ENCODE data around the gene ARHGAP24. TPM values are rescaled to one million over a fixed set of nuclear protein-coding genes. Genes with fewer than 3 reads are reported as not detected.

ARHGAP24 gene
- total RNA-seq, 1 experiment from 2014 or later = 1.3 TPM

GRCh38 chr4:86011117-86011516, 536.2 kb downstream of the ARHGAP24 start:
- H3K36me3 ChIP-seq (ENCODE audit: control insufficient read depth in 1 of 2, insufficient read depth in 2 of 2, low read length in 2 of 2) = no peaks in the 10 kb centered on the region
- no peaks in the 10 kb centered on the region for H3K9me3 ChIP-seq (ENCODE audit: control insufficient read depth in 1 of 2, insufficient read depth in 1 of 2, low read depth in 1 of 2, low read length in 2 of 2)
- no peak overlapping the region for H3K4me3 ChIP-seq (replicated peaks in 1 of 2; ENCODE audit: low read depth in 1 of 2, low read length in 2 of 2)
- no peaks in the 10 kb centered on the region for H4K20me1 ChIP-seq (ENCODE audit: insufficient read depth)
- H3K9ac ChIP-seq (ENCODE audit: low read length) = no peak overlapping the region
- no TSS peak for BruUV-seq (replicated peaks)
- ChIA-PET CTCF (interaction anchor here (1.0 kb wide), 1 partner anchor 214 kb away, joined by 4 read pairs; no protein-coding TSS in a partner anchor), POLR2A (no interaction called here), RAD21 (ENCODE audit: low non-redundant PET in 1 of 2, low total read pairs in 2 of 2, uncharacterized antibody in 2 of 2, unreplicated experiment in 2 of 2) (no interaction called here)
- no peaks in the 10 kb centered on the region for H3K27me3 ChIP-seq (ENCODE audit: insufficient read depth, low read length)
- no peaks in the 10 kb centered on the region for H3K4me1 ChIP-seq (ENCODE audit: control insufficient read depth in 1 of 2, insufficient read depth in 2 of 2, low read length in 2 of 2)
- H3K4me2 ChIP-seq (ENCODE audit: low read length) = no peak overlapping the region
- no peak for TF ChIP-seq CEBPB (IDR thresholded peaks at IDR 0.05; ENCODE audit: low read depth)
- TF ChIP-seq JUND (IDR thresholded peaks at IDR 0.05) = no peak
- no peak for TF ChIP-seq SRF (IDR thresholded peaks at IDR 0.05; ENCODE audit: low read depth)
- no peak for TF ChIP-seq POLR2AphosphoS5 (IDR thresholded peaks at IDR 0.05; ENCODE audit: low read depth, low read length)
- no peak for TF ChIP-seq EZH2 (IDR thresholded peaks at IDR 0.05)
- no peak for TF ChIP-seq EGR1 (IDR thresholded peaks at IDR 0.05; ENCODE audit: low read depth)
- TF ChIP-seq ZBTB33 (IDR thresholded peaks at IDR 0.05; ENCODE audit: extremely low read depth, insufficient replicate concordance, low read length) = no peak
- no peak for TF ChIP-seq TCF7L2 (IDR thresholded peaks at IDR 0.05; ENCODE audit: borderline replicate concordance, extremely low read depth, insufficient read depth, insufficient read length)
- TF ChIP-seq ZFX (IDR thresholded peaks at IDR 0.05) = no peak
- TF ChIP-seq MAX (IDR thresholded peaks at IDR 0.05) = no peak
- TF ChIP-seq YY1 (IDR thresholded peaks at IDR 0.05; ENCODE audit: extremely low read depth, insufficient replicate concordance, low read depth, low read length) = no peak
- no peak for TF ChIP-seq CTCF (IDR thresholded peaks at IDR 0.05 in 2 of 3, conservative IDR thresholded peaks at IDR 0.05 in 1 of 3; ENCODE audit: borderline replicate concordance in 1 of 3, insufficient read depth in 1 of 3, low read depth in 2 of 3, low read length in 2 of 3)
- TF ChIP-seq EZH2phosphoT487 (IDR thresholded peaks at IDR 0.05; ENCODE audit: borderline replicate concordance) = no peak
- TF ChIP-seq FOSL1 (IDR thresholded peaks at IDR 0.05; ENCODE audit: low read depth) = no peak
- TF ChIP-seq CBX3 (IDR thresholded peaks at IDR 0.05; ENCODE audit: low read depth) = no peak
- no peak for TF ChIP-seq REST (IDR thresholded peaks at IDR 0.05; ENCODE audit: low read depth)
- TF ChIP-seq POLR2A (IDR thresholded peaks at IDR 0.05; ENCODE audit: borderline replicate concordance, extremely low read depth, insufficient read depth, insufficient read length) = no peak
- no peak for TF ChIP-seq ZNF274 (IDR thresholded peaks at IDR 0.05; ENCODE audit: low read depth, low read length)
- no peak for TF ChIP-seq ELF1 (IDR thresholded peaks at IDR 0.05; ENCODE audit: borderline replicate concordance, low read depth)
- no peak for TF ChIP-seq ATF3 (IDR thresholded peaks at IDR 0.05)
- no peaks in the 10 kb centered on the region for H3K9me2 ChIP-seq (ENCODE audit: insufficient read depth)
- no peak for DNase-seq (ENCODE audit: low read depth, low spot score)
- intact Hi-C loops (cut with micrococcal nuclease) = no loop called here
- ATAC-seq = no peak
- H3K79me2 ChIP-seq (ENCODE audit: insufficient read depth, low read length) = no peaks in the 10 kb centered on the region
- H2AFZ ChIP-seq (ENCODE audit: low read depth, low read length, poor library complexity, severe bottlenecking) = no peak overlapping the region
- H3K27ac ChIP-seq (ENCODE audit: low read depth, low read length) = no peak overlapping the region
